Prostate gland (tissue), 2 donors: ENCODE data around the gene MSX2.

ENCODE experiments used
- POLR2A ChIP-seq: fragments of 450-650 bp; IDR thresholded peaks from one replicate; pipeline ENCODE4 v1.6.1; 2016; ENCODE audit warnings: antibody characterized with exemption, mild to moderate bottlenecking
- POLR2AphosphoS5 ChIP-seq: sonication (generic); formaldehyde crosslinking; IDR thresholded peaks from one replicate; pipeline ENCODE4 v1.6.1; 2017; ENCODE audit warnings: antibody characterized with exemption
- TF ChIP-seq, protein P1 (sequence below), 4 experiments: fragments of 200-600 bp in 2 of 4; fragments of 450-650 bp in 2 of 4; sonication (generic) in 2 of 4; IDR thresholded peaks; 1 replicate in 3 of 4; 2 replicates in 1 of 4; pipeline ENCODE4 v1.5.1; 2016 to 2019; ENCODE audit warnings: antibody characterized with exemption in 4 of 4, mild to moderate bottlenecking in 2 of 4, moderate library complexity in 2 of 4

DNA sequence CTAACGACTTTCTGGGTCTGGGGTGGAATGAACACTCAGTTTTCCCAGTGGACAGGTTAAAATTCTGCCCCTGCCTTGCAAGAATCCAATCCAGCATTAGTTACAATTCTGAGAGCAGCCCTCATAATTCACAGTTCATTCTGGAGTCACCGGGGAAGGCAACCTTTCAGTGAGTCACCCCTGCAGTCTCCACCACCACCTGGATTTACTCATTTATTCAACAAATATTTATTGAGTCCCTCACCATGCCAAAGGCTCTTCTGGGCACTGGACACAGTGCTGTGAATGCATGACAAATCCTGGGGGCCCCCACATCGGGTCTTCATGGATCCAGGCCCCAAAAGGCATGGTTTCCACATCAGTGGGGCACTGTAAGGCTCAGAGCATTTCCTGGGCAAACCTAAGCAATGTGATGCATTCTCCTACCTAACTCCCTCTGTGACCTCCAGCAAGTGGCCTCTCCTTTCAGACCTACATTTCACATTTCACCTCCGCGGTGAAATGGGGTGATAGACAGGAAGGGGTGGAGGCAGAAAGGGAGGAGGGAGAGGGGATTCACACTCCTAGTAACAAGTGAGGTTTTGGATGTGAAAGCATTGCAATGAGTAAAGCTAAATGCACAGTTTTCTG lies 6.4 kb upstream of the MSX2 start:
- TF ChIP-seq, protein P1, sequence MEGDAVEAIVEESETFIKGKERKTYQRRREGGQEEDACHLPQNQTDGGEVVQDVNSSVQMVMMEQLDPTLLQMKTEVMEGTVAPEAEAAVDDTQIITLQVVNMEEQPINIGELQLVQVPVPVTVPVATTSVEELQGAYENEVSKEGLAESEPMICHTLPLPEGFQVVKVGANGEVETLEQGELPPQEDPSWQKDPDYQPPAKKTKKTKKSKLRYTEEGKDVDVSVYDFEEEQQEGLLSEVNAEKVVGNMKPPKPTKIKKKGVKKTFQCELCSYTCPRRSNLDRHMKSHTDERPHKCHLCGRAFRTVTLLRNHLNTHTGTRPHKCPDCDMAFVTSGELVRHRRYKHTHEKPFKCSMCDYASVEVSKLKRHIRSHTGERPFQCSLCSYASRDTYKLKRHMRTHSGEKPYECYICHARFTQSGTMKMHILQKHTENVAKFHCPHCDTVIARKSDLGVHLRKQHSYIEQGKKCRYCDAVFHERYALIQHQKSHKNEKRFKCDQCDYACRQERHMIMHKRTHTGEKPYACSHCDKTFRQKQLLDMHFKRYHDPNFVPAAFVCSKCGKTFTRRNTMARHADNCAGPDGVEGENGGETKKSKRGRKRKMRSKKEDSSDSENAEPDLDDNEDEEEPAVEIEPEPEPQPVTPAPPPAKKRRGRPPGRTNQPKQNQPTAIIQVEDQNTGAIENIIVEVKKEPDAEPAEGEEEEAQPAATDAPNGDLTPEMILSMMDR (IDR thresholded peaks at IDR 0.05), result no peak
- TF ChIP-seq POLR2A, result no peak
- no peak for TF ChIP-seq POLR2AphosphoS5
